H1 (cell line): Measurements from ENCODE around the gene POFUT2. TPM values are rescaled to one million over a fixed set of nuclear protein-coding genes. Genes with fewer than 3 reads are reported as not detected.
A peak's percentile ranks its signal among the peaks of the same experiment; 100 is the strongest.

ENCODE experiments used
- CTCF ChIA-PET: fragments of 300-600 bp; sonication (Branson Sonifier 250); formaldehyde crosslinking; loops from one replicate; lab custom pipeline; 2021; ENCODE audit not compliant: partially characterized antibody; lab: Charles Lee
- POLR2A ChIA-PET: fragments of 300-600 bp; sonication (Branson Sonifier 250); formaldehyde crosslinking; loops from one replicate; lab custom pipeline; 2021; ENCODE audit warnings: inconsistent platforms; ENCODE audit not compliant: partially characterized antibody; lab: Charles Lee
- DNase-seq, 2 experiments: peaks; one replicate each; pipeline versions ENCODE4 v3.0.0 to v3.0.0-alpha.2; 2010 to 2022; ENCODE audit warnings: low spot score in 2 of 2, low read depth in 1 of 2, mixed read lengths in 1 of 2
- FAIRE-seq: peaks from 2 replicates; lab custom pipeline; 2011; peaks lifted over from hg19 to GRCh38; lab: Jason Lieb, UNC
- H2AFZ ChIP-seq: 2 replicates; pipeline ENCODE4 v1.8.1; 2012; ENCODE audit warnings: low read length, inconsistent platforms
- H2AK5ac ChIP-seq: 2 replicates; pipeline ENCODE4 v1.6.1; 2013; ENCODE audit warnings: low read depth, low read length
- H2BK120ac ChIP-seq: replicated peaks from 2 replicates; pipeline ENCODE3; 2013; ENCODE audit warnings: low read depth, low read length, inconsistent platforms
- H2BK12ac ChIP-seq: 2 replicates; pipeline ENCODE4 v1.6.1; 2013; ENCODE audit warnings: low read depth, low read length
- H2BK15ac ChIP-seq: 2 replicates; pipeline ENCODE4 v1.6.1; 2013; ENCODE audit warnings: low read length
- H2BK20ac ChIP-seq: 2 replicates; pipeline ENCODE4 v1.6.1; 2013; ENCODE audit warnings: low read length
- H2BK5ac ChIP-seq: 2 replicates; pipeline ENCODE4 v1.6.1; 2013; ENCODE audit warnings: low read depth, low read length
- H3K14ac ChIP-seq: 2 replicates; pipeline ENCODE4 v1.6.1; 2013; ENCODE audit warnings: inconsistent platforms; ENCODE audit not compliant: insufficient read length
- H3K18ac ChIP-seq: 2 replicates; pipeline ENCODE4 v1.6.1; 2013; ENCODE audit warnings: low read length; ENCODE audit errors: extremely low read depth
- H3K23ac ChIP-seq: 2 replicates; pipeline ENCODE4 v1.6.1; 2013; ENCODE audit warnings: inconsistent platforms; ENCODE audit not compliant: insufficient read length
- H3K23me2 ChIP-seq: 2 replicates; pipeline ENCODE4 v1.6.1; 2013; ENCODE audit warnings: low read depth, low read length
- H3K27ac ChIP-seq: 2 replicates; pipeline ENCODE4 v1.6.1; 2011; ENCODE audit warnings: low read depth, low read length, inconsistent platforms
- H3K27me3 ChIP-seq, 4 experiments: replicated peaks in 1 of 4; 1 replicate in 1 of 4; 2 replicates in 3 of 4; pipeline versions ENCODE4 v1.6.1 to v1.8.1; 2011 to 2013; ENCODE audit warnings: low read length in 3 of 4, mild to moderate bottlenecking in 3 of 4, inconsistent platforms in 2 of 4, mixed read lengths in 2 of 4, moderate library complexity in 1 of 4; ENCODE audit not compliant: control insufficient read depth in 3 of 4, insufficient read depth in 3 of 4; ENCODE audit errors: extremely low read depth in 1 of 4
- H3K36me3 ChIP-seq, 4 experiments: 2 replicates each; pipeline versions ENCODE4 v1.6.1 to v1.8.1; 2011 to 2013; ENCODE audit warnings: mild to moderate bottlenecking in 4 of 4, low read length in 3 of 4, moderate library complexity in 2 of 4, control low read depth in 1 of 4, inconsistent platforms in 1 of 4; ENCODE audit not compliant: insufficient read depth in 4 of 4, control insufficient read depth in 2 of 4
- H3K4ac ChIP-seq: replicated peaks from 2 replicates; pipeline ENCODE3; 2013; ENCODE audit warnings: low read length, low read depth, mixed read lengths, inconsistent platforms; ENCODE audit not compliant: insufficient read length
- H3K4me1 ChIP-seq, 4 experiments: replicated peaks in 1 of 4; 1 replicate in 1 of 4; 2 replicates in 3 of 4; pipeline versions ENCODE4 v1.6.1 to v1.8.1; 2011 to 2013; ENCODE audit warnings: low read length in 3 of 4, inconsistent platforms in 2 of 4, mixed read lengths in 1 of 4; ENCODE audit not compliant: insufficient read depth in 4 of 4, control insufficient read depth in 3 of 4
- H3K4me2 ChIP-seq, 2 experiments: 2 replicates each; pipeline versions ENCODE4 v1.6.1 to v1.8.1; 2011 to 2013; ENCODE audit warnings: low read depth in 2 of 2, low read length in 2 of 2, control low read depth in 1 of 2, inconsistent platforms in 1 of 2, mild to moderate bottlenecking in 1 of 2; ENCODE audit not compliant: insufficient read depth in 1 of 2
- H3K4me3 ChIP-seq, 4 experiments: fragments of 200-600, 300-600 bp in 1 of 4; sonication (generic), shearing (Covaris generic), sonication (Bioruptor Twin) in 1 of 4; 2 replicates each; pipeline versions ENCODE4 v1.5.1 to v1.8.1; 2011 to 2016; ENCODE audit warnings: low read length in 4 of 4, low read depth in 3 of 4, control low read depth in 2 of 4, inconsistent platforms in 2 of 4, mild to moderate bottlenecking in 2 of 4, mixed read lengths in 1 of 4, moderate library complexity in 1 of 4; ENCODE audit not compliant: insufficient read depth in 2 of 4; ENCODE audit errors: extremely low read depth in 1 of 4
- H3K56ac ChIP-seq: replicated peaks from 2 replicates; pipeline ENCODE3; 2013; ENCODE audit warnings: low read depth, mild to moderate bottlenecking, mixed read lengths, low read length, inconsistent platforms; ENCODE audit not compliant: insufficient read length
- H3K79me1 ChIP-seq: 2 replicates; pipeline ENCODE4 v1.6.1; 2013; ENCODE audit warnings: low read depth, low read length, control low read depth
- H3K79me2 ChIP-seq, 2 experiments: 2 replicates each; pipeline versions ENCODE4 v1.6.1 to v1.8.1; 2012 to 2013; ENCODE audit warnings: low read length in 2 of 2, mild to moderate bottlenecking in 2 of 2, inconsistent platforms in 1 of 2; ENCODE audit not compliant: insufficient read depth in 2 of 2, control insufficient read depth in 1 of 2
- H3K9ac ChIP-seq, 4 experiments: replicated peaks in 1 of 4; 1 replicate in 1 of 4; 2 replicates in 3 of 4; pipeline versions ENCODE4 v1.6.1 to v1.8.1; 2011 to 2013; ENCODE audit warnings: low read depth in 3 of 4, low read length in 3 of 4, control low read depth in 2 of 4, mild to moderate bottlenecking in 2 of 4, moderate library complexity in 2 of 4, inconsistent platforms in 1 of 4; ENCODE audit errors: extremely low read depth in 1 of 4
- H3K9me3 ChIP-seq, 2 experiments: 2 replicates each; pipeline versions ENCODE4 v1.6.1 to v1.8.1; 2012 to 2013; ENCODE audit warnings: mild to moderate bottlenecking in 2 of 2, moderate library complexity in 2 of 2, control low read depth in 1 of 2, inconsistent platforms in 1 of 2, low read depth in 1 of 2, low read length in 1 of 2, mixed read lengths in 1 of 2; ENCODE audit not compliant: insufficient read depth in 2 of 2
- H4K20me1 ChIP-seq, 2 experiments: replicated peaks in 1 of 2; 2 replicates each; pipeline versions ENCODE3 to v1.8.1; 2011 to 2013; ENCODE audit warnings: inconsistent platforms in 2 of 2, low read length in 2 of 2, mild to moderate bottlenecking in 1 of 2; ENCODE audit not compliant: insufficient read depth in 2 of 2, control insufficient read depth in 1 of 2
- H4K5ac ChIP-seq: 2 replicates; pipeline ENCODE4 v1.6.1; 2013; ENCODE audit warnings: low read length, low read depth, mixed read lengths, inconsistent platforms; ENCODE audit not compliant: insufficient read length
- H4K8ac ChIP-seq: 2 replicates; pipeline ENCODE4 v1.8.0; 2013; ENCODE audit warnings: mild to moderate bottlenecking, moderate library complexity, low read length, inconsistent platforms; ENCODE audit not compliant: insufficient read depth; ENCODE audit errors: extremely low read depth
- H4K91ac ChIP-seq: replicated peaks from 2 replicates; pipeline ENCODE3; 2013; ENCODE audit warnings: low read length, mixed read lengths, inconsistent platforms; ENCODE audit not compliant: insufficient read length
- ASH2L ChIP-seq: fragments of 200-600, 300-600 bp; sonication (generic); IDR thresholded peaks from one replicate; pipeline ENCODE4 v1.7.1; 2017; ENCODE audit warnings: low read length
- BACH1 ChIP-seq: IDR thresholded peaks from 2 replicates; pipeline ENCODE4 v1.6.1; 2012; ENCODE audit warnings: low read length, improper control_type of control experiment
- BRCA1 ChIP-seq: IDR thresholded peaks from 2 replicates; pipeline ENCODE4 v1.6.1; 2012; ENCODE audit warnings: low read depth, low read length, improper control_type of control experiment
- E2F6 ChIP-seq: IDR thresholded peaks from 2 replicates; pipeline ENCODE4 v1.6.1; 2012; ENCODE audit warnings: inconsistent platforms
- EZH2 ChIP-seq: fragments of 200-600 bp; sonication (generic); IDR thresholded peaks from 2 replicates; pipeline ENCODE4 v1.7.1; 2012; ENCODE audit warnings: low read depth, mild to moderate bottlenecking, moderate library complexity, low read length, inconsistent platforms; ENCODE audit not compliant: severe bottlenecking
- KDM5A ChIP-seq: fragments of 200-600 bp; IDR thresholded peaks from 2 replicates; pipeline ENCODE4 v1.7.1; 2012; ENCODE audit warnings: mild to moderate bottlenecking, low read length, inconsistent platforms, mixed read lengths
- POLR2A ChIP-seq, 2 experiments: IDR thresholded peaks; 1 replicate in 1 of 2; 2 replicates in 1 of 2; pipeline ENCODE4 v1.6.1; 2011; ENCODE audit warnings: low read depth in 2 of 2, low read length in 2 of 2, mild to moderate bottlenecking in 2 of 2; ENCODE audit errors: control extremely low read depth in 1 of 2
- POLR2AphosphoS5 ChIP-seq: IDR thresholded peaks from 2 replicates; pipeline ENCODE4 v1.6.1; 2011; ENCODE audit warnings: low read depth, low read length
- RAD21 ChIP-seq, 2 experiments: IDR thresholded peaks in 1 of 2; conservative IDR thresholded peaks in 1 of 2; 2 replicates each; pipeline ENCODE4 v1.6.1; 2011; ENCODE audit warnings: low read depth in 2 of 2, low read length in 2 of 2, improper control_type of control experiment in 1 of 2, inconsistent platforms in 1 of 2, mild to moderate bottlenecking in 1 of 2, moderate library complexity in 1 of 2
- RXRA ChIP-seq: IDR thresholded peaks from 2 replicates; pipeline ENCODE4 v1.6.1; 2011; ENCODE audit warnings: low read depth, mild to moderate bottlenecking, low read length, moderate library complexity; ENCODE audit not compliant: insufficient read depth
- SIX5 ChIP-seq: IDR thresholded peaks from 2 replicates; pipeline ENCODE4 v1.6.1; 2011; ENCODE audit warnings: mild to moderate bottlenecking, low read depth, low read length
- SP1 ChIP-seq: IDR thresholded peaks from 2 replicates; pipeline ENCODE4 v1.6.1; 2011; ENCODE audit warnings: low read depth, low read length
- TCF12 ChIP-seq: IDR thresholded peaks from 2 replicates; pipeline ENCODE4 v1.6.1; 2011; ENCODE audit warnings: low read depth, mild to moderate bottlenecking, low read length
- YY1 ChIP-seq: IDR thresholded peaks from 2 replicates; pipeline ENCODE4 v1.6.1; 2011; ENCODE audit warnings: low read depth, mild to moderate bottlenecking, low read length
- WGBS, 2 experiments: shearing (Covaris generic) in 1 of 2; methylation state at CpG; one replicate each; pipeline versions ENCODE4 v1.1.6 to v1.1.7; 2013 to 2015; ENCODE audit warnings: low lambda C conversion rate in 2 of 2, mixed read lengths in 2 of 2, inconsistent platforms in 1 of 2, low coverage in 1 of 2, missing lambda C conversion rate in 1 of 2; ENCODE audit not compliant: insufficient replicate concordance in 2 of 2, insufficient coverage in 1 of 2, insufficient read length in 1 of 2; ENCODE audit errors: extremely low coverage in 1 of 2, missing lambda C conversion rate in 1 of 2; 5-methylcytosine and 5-hydroxymethylcytosine counted together
- polyA plus RNA-seq, 7 experiments: library from polyadenylated mRNA; depleted of rRNA in 3 of 7; stranded (reverse) in 5 of 7; unstranded in 2 of 7; fragments of >200 nt in 5 of 7; fragments of 200-250 nt in 2 of 7; gene quantifications; 1 replicate in 5 of 7; 2 replicates in 1 of 7; 4 replicates in 1 of 7; pipeline versions ENCODE4 v1.2.1 to v1.2.3, GENCODE V29; 2011 to 2013; ENCODE audit warnings: missing spikeins in 2 of 7, mixed read lengths in 2 of 7
- total RNA-seq: library from RNA; stranded (reverse); fragmentation: NEBNext Ultra II Directional; extraction: Animal tissue kit (Norgen Biotek cat#: 25700); gene quantifications from 2 replicates; pipeline ENCODE4 v1.2.1, GENCODE V29; 2021

The POFUT2 gene
- total and polyA plus RNA-seq, 2 of the 8 experiments (the other 6 are each of a cell fraction or from before 2014, with no cell fraction given): 13.7 to 32.1 TPM

GRCh38 chr21:45332415-45332814, 44.7 kb upstream of the POFUT2 start:
- H4K20me1 ChIP-seq: peaks cover 0 to 2% of the 10 kb centered on the region in 2 experiments
- TF ChIP-seq EZH2 (no peak), E2F6 (no peak), RXRA (no peak), ASH2L (no peak), POLR2A (IDR thresholded peaks at IDR 0.05; ENCODE audit: control extremely low read depth in 1 of 2, low read depth in 2 of 2, low read length in 2 of 2) (no peak), SP1 (no peak), KDM5A (no peak), BRCA1 (no peak), RAD21 (IDR thresholded peaks at IDR 0.05 in 1 of 2, conservative IDR thresholded peaks at IDR 0.05 in 1 of 2; ENCODE audit: low read depth in 2 of 2, low read length in 2 of 2) (no peak), TCF12 (no peak), POLR2AphosphoS5 (no peak), BACH1 (no peak), SIX5 (no peak), YY1 (no peak)

More at GRCh38 chr21:45332415-45332814, 44.7 kb upstream of the POFUT2 start:
- no peak for DNase-seq
- peak overlapping the region; percentile 94 for H2BK5ac ChIP-seq
- H3K79me1 ChIP-seq: no peaks in the 10 kb centered on the region
- no peak overlapping the region; a peak in 1 of 7 replicates for H3K9ac ChIP-seq
- peak overlapping the region; percentile 100 for H2BK12ac ChIP-seq
- CTCF ChIA-PET: interaction anchor here (1.2 kb wide), 1 partner anchor 15 kb away, joined by 4 read pairs; no protein-coding TSS in a partner anchor
- H2BK20ac ChIP-seq: peak overlapping the region; percentile 98
- peak overlapping the region; percentile 74 for H3K4ac ChIP-seq
- H3K4me3 ChIP-seq: peak overlapping the region in 1 of 4 experiments; percentile 9; a peak in 1 of 8 replicates
- no peaks in the 10 kb centered on the region for H3K36me3 ChIP-seq
- no peak overlapping the region for H3K23ac ChIP-seq
- H2BK15ac ChIP-seq: peak overlapping the region; percentile 100
- peaks cover 0 to 5% (median 4%) of the 10 kb centered on the region in 4 experiments; a peak in 4 of 7 replicates for H3K27me3 ChIP-seq
- WGBS, 2 experiments: 82% methylated on average over 4 of the region's 4 CpGs; no CpG with 5 or more reads in 1 of the 2 experiments
- H3K4me1 ChIP-seq: peaks cover 0 to 19% (median 15%) of the 10 kb centered on the region in 4 experiments; a peak in 6 of 7 replicates
- H3K4me2 ChIP-seq: peak overlapping the region in 1 of 2 experiments; percentile 19; a peak in 1 of 4 replicates
- no peak for FAIRE-seq
- POLR2A ChIA-PET: interaction anchor here (0.9 kb wide), 1 partner anchor 26 kb away, joined by 3 read pairs; no protein-coding TSS in a partner anchor
- H2AFZ ChIP-seq: no peak overlapping the region
- peak overlapping the region; percentile 44 for H2BK120ac ChIP-seq
- H2AK5ac ChIP-seq: peak overlapping the region; percentile 100
- H3K27ac ChIP-seq: no peak overlapping the region
- peaks cover 4% of the 10 kb centered on the region for H3K23me2 ChIP-seq
- H4K5ac ChIP-seq: no peak overlapping the region
- no peaks in the 10 kb centered on the region for H3K79me2 ChIP-seq
- peak overlapping the region; percentile 73; the same call in 1 of the 2 replicates for H3K18ac ChIP-seq
- H3K14ac ChIP-seq: no peak overlapping the region
- no peak overlapping the region for H3K56ac ChIP-seq
- H3K9me3 ChIP-seq: no peaks in the 10 kb centered on the region
- H4K91ac ChIP-seq: peak overlapping the region; percentile 96
- no peak overlapping the region for H4K8ac ChIP-seq
